Neutrophil (primary cell): ENCODE data around the gene ITFG1.
"Not testable (repeated sequence)": the region's sequence is repeated elsewhere in the genome, so short reads cannot be mapped to it uniquely, and the experiment has no call there.

Experiments
- H3K27ac ChIP-seq: fragments of 200-600 bp; sonication (generic); 2 replicates; pipeline ENCODE4 v1.5.1; 2016; ENCODE audit warnings: mild to moderate bottlenecking, moderate library complexity
- H3K27me3 ChIP-seq: fragments of 200-600 bp; sonication (generic); 2 replicates; pipeline ENCODE4 v1.6.0; 2016; ENCODE audit warnings: mild to moderate bottlenecking
- H3K36me3 ChIP-seq: fragments of 200-600 bp; sonication (generic); 2 replicates; pipeline ENCODE4 v1.5.1; 2017
- H3K4me1 ChIP-seq, 2 experiments: fragments of 200-600 bp in 1 of 2; sonication (generic) in 1 of 2; 1 replicate in 1 of 2; 2 replicates in 1 of 2; pipeline versions ENCODE4 v1.5.1 to v1.6.1; 2013 to 2016; ENCODE audit warnings: low read depth in 1 of 2, low read length in 1 of 2, mild to moderate bottlenecking in 1 of 2, moderate library complexity in 1 of 2; ENCODE audit not compliant: control insufficient read depth in 1 of 2, insufficient read depth in 1 of 2
- H3K4me3 ChIP-seq, 2 experiments: fragments of 200-600 bp in 1 of 2; sonication (generic) in 1 of 2; 1 replicate in 1 of 2; 2 replicates in 1 of 2; pipeline ENCODE4 v1.5.1; 2013 to 2016; ENCODE audit warnings: low read depth in 1 of 2, low read length in 1 of 2, mild to moderate bottlenecking in 1 of 2, moderate library complexity in 1 of 2
- H3K9me3 ChIP-seq: fragments of 200-600 bp; sonication (generic); 2 replicates; pipeline ENCODE4 v1.5.1; 2016
- CTCF ChIP-seq: fragments of 200-600 bp; sonication (generic); IDR thresholded peaks from 2 replicates; pipeline ENCODE4 v1.5.1; 2016; ENCODE audit warnings: antibody characterized with exemption

The ITFG1 gene

GRCh38 chr16:47370536-47370935 lies 90.3 kb downstream of the ITFG1 start:
- Histone ChIP-seq H3K27ac (no peak overlapping the region), H3K4me1 (no peaks in the 10 kb centered on the region), H3K9me3 (no peaks in the 10 kb centered on the region), H3K27me3 (no peaks in the 10 kb centered on the region), H3K36me3 (peaks cover 16% of the 10 kb centered on the region), H3K4me3 (no peak overlapping the region)
- no peak for TF ChIP-seq CTCF

- Histone ChIP-seq H3K27me3 (no peaks in the 10 kb centered on the region), H3K4me3 (no peak overlapping the region), H3K27ac (no peak overlapping the region), H3K9me3 (no peaks in the 10 kb centered on the region), H3K4me1 (no peaks in the 10 kb centered on the region), H3K36me3 (peaks cover 14% of the 10 kb centered on the region)
- TF ChIP-seq CTCF: no peak
Measured at GRCh38 chr16:47366228-47366627, 94.6 kb downstream of the ITFG1 start.

GRCh38 chr16:47363761-47364160 lies 97.1 kb downstream of the ITFG1 start:
- Histone ChIP-seq H3K4me3 (no peak overlapping the region), H3K9me3 (no peaks in the 10 kb centered on the region), H3K27ac (no peak overlapping the region), H3K36me3 (peaks cover 7% of the 10 kb centered on the region), H3K4me1 (no peaks in the 10 kb centered on the region), H3K27me3 (no peaks in the 10 kb centered on the region)
- TF ChIP-seq CTCF: no peak

- no peak overlapping the region for H3K27ac ChIP-seq
- TF ChIP-seq CTCF: no peak
- no peaks in the 10 kb centered on the region for H3K9me3 ChIP-seq
- no peaks in the 10 kb centered on the region for H3K4me1 ChIP-seq
- no peaks in the 10 kb centered on the region for H3K27me3 ChIP-seq
- peaks cover under 1% of the 10 kb centered on the region for H3K36me3 ChIP-seq
- no peak overlapping the region for H3K4me3 ChIP-seq
Measured at GRCh38 chr16:47359478-47359877, 101.4 kb downstream of the ITFG1 start.

- no peak overlapping the region for H3K4me3 ChIP-seq
- no peaks in the 10 kb centered on the region for H3K36me3 ChIP-seq
- H3K27ac ChIP-seq: no peak overlapping the region
- H3K27me3 ChIP-seq: no peaks in the 10 kb centered on the region
- no peak for TF ChIP-seq CTCF
- no peaks in the 10 kb centered on the region for H3K9me3 ChIP-seq
- no peaks in the 10 kb centered on the region for H3K4me1 ChIP-seq
Measured at GRCh38 chr16:47358816-47359215, 102.0 kb downstream of the ITFG1 start.

GRCh38 chr16:47349029-47349428 lies 111.8 kb downstream of the ITFG1 start:
- H3K36me3 ChIP-seq, H3K4me1 ChIP-seq, H3K27ac ChIP-seq, H3K4me3 ChIP-seq, H3K27me3 ChIP-seq, H3K9me3 ChIP-seq: not testable (repeated sequence)

- H3K27me3 ChIP-seq, H3K4me1 ChIP-seq, H3K27ac ChIP-seq, H3K36me3 ChIP-seq, H3K4me3 ChIP-seq, H3K9me3 ChIP-seq: not testable (repeated sequence)
Measured at GRCh38 chr16:47347021-47347696, 113.7 kb downstream of the ITFG1 start.
